ENCODE data around the gene AUTS2.

The AUTS2 gene

GRCh38 chr7:69625798-69626197 lies 27.5 kb downstream of the AUTS2 start:
- no peak for DNase-seq

GRCh38 chr7:69630292-69630691 lies 32.0 kb downstream of the AUTS2 start:
- DNase-seq = no peak

- DNase-seq = no peak
Observed at GRCh38 chr7:69631131-69631530, 32.9 kb downstream of the AUTS2 start.

GRCh38 chr7:69632280-69632679 lies 34.0 kb downstream of the AUTS2 start:
- DNase-seq = no peak

GRCh38 chr7:69633122-69633831 lies 35.0 kb downstream of the AUTS2 start:
- DNase-seq = no peak

GRCh38 chr7:69635555-69636185 lies 37.4 kb downstream of the AUTS2 start:
- no peak for DNase-seq

- no peak for DNase-seq
Observed at GRCh38 chr7:69638674-69639073, 40.4 kb downstream of the AUTS2 start.

GRCh38 chr7:69640216-69640615 lies 41.9 kb downstream of the AUTS2 start:
- DNase-seq = no peak

- no peak for DNase-seq
Observed at GRCh38 chr7:69640925-69641594, 42.8 kb downstream of the AUTS2 start.

GRCh38 chr7:69643265-69643664 lies 45.0 kb downstream of the AUTS2 start:
- DNase-seq = no peak

- DNase-seq = no peak
Observed at GRCh38 chr7:69643708-69644445, 45.6 kb downstream of the AUTS2 start.

- DNase-seq = no peak
Observed at GRCh38 chr7:69645683-69646082, 47.4 kb downstream of the AUTS2 start.

- no peak for DNase-seq
Observed at GRCh38 chr7:69651101-69651590, 52.9 kb downstream of the AUTS2 start.

- no peak for DNase-seq
Observed at GRCh38 chr7:69652947-69653701, 54.8 kb downstream of the AUTS2 start.

- DNase-seq = no peak
Observed at GRCh38 chr7:69653806-69654205, 55.5 kb downstream of the AUTS2 start.

GRCh38 chr7:69654381-69654780 lies 56.1 kb downstream of the AUTS2 start:
- DNase-seq = no peak

- no peak for DNase-seq
Observed at GRCh38 chr7:69654849-69655707, 56.8 kb downstream of the AUTS2 start.

- DNase-seq = no peak
Observed at GRCh38 chr7:69656077-69656476, 57.8 kb downstream of the AUTS2 start.

GRCh38 chr7:69656890-69657289 lies 58.6 kb downstream of the AUTS2 start:
- DNase-seq = no peak

- DNase-seq = no peak
Observed at GRCh38 chr7:69657331-69657730, 59.1 kb downstream of the AUTS2 start.

GRCh38 chr7:69657985-69658384 lies 59.7 kb downstream of the AUTS2 start:
- no peak for DNase-seq

GRCh38 chr7:69659983-69660382 lies 61.7 kb downstream of the AUTS2 start:
- DNase-seq = no peak

Data from SIG-M5 (cell line).